H1 (cell line): ENCODE measurements around the gene ANXA2. TPM values are rescaled to one million over a fixed set of nuclear protein-coding genes. Genes with fewer than 3 reads are reported as not detected.

Experiments used
- CTCF ChIA-PET: fragments of 300-600 bp; sonication (Branson Sonifier 250); formaldehyde crosslinking; loops from one replicate; lab custom pipeline; 2021; ENCODE audit not compliant: partially characterized antibody; lab: Charles Lee
- POLR2A ChIA-PET: fragments of 300-600 bp; sonication (Branson Sonifier 250); formaldehyde crosslinking; loops from one replicate; lab custom pipeline; 2021; ENCODE audit warnings: inconsistent platforms; ENCODE audit not compliant: partially characterized antibody; lab: Charles Lee
- DNase-seq, 2 experiments: peaks; one replicate each; pipeline versions ENCODE4 v3.0.0 to v3.0.0-alpha.2; 2010 to 2022; ENCODE audit warnings: low spot score in 2 of 2, low read depth in 1 of 2, mixed read lengths in 1 of 2
- FAIRE-seq: peaks from 2 replicates; lab custom pipeline; 2011; peaks lifted over from hg19 to GRCh38; lab: Jason Lieb, UNC
- H2AFZ ChIP-seq: 2 replicates; pipeline ENCODE4 v1.8.1; 2012; ENCODE audit warnings: low read length, inconsistent platforms
- H2AK5ac ChIP-seq: 2 replicates; pipeline ENCODE4 v1.6.1; 2013; ENCODE audit warnings: low read depth, low read length
- H2BK120ac ChIP-seq: replicated peaks from 2 replicates; pipeline ENCODE3; 2013; ENCODE audit warnings: low read depth, low read length, inconsistent platforms
- H2BK12ac ChIP-seq: 2 replicates; pipeline ENCODE4 v1.6.1; 2013; ENCODE audit warnings: low read depth, low read length
- H2BK15ac ChIP-seq: 2 replicates; pipeline ENCODE4 v1.6.1; 2013; ENCODE audit warnings: low read length
- H2BK20ac ChIP-seq: 2 replicates; pipeline ENCODE4 v1.6.1; 2013; ENCODE audit warnings: low read length
- H2BK5ac ChIP-seq: 2 replicates; pipeline ENCODE4 v1.6.1; 2013; ENCODE audit warnings: low read depth, low read length
- H3K14ac ChIP-seq: 2 replicates; pipeline ENCODE4 v1.6.1; 2013; ENCODE audit warnings: inconsistent platforms; ENCODE audit not compliant: insufficient read length
- H3K18ac ChIP-seq: 2 replicates; pipeline ENCODE4 v1.6.1; 2013; ENCODE audit warnings: low read length; ENCODE audit errors: extremely low read depth
- H3K23ac ChIP-seq: 2 replicates; pipeline ENCODE4 v1.6.1; 2013; ENCODE audit warnings: inconsistent platforms; ENCODE audit not compliant: insufficient read length
- H3K23me2 ChIP-seq: 2 replicates; pipeline ENCODE4 v1.6.1; 2013; ENCODE audit warnings: low read depth, low read length
- H3K27ac ChIP-seq: 2 replicates; pipeline ENCODE4 v1.6.1; 2011; ENCODE audit warnings: low read depth, low read length, inconsistent platforms
- H3K27me3 ChIP-seq, 4 experiments: replicated peaks in 1 of 4; 1 replicate in 1 of 4; 2 replicates in 3 of 4; pipeline versions ENCODE4 v1.6.1 to v1.8.1; 2011 to 2013; ENCODE audit warnings: low read length in 3 of 4, mild to moderate bottlenecking in 3 of 4, inconsistent platforms in 2 of 4, mixed read lengths in 2 of 4, moderate library complexity in 1 of 4; ENCODE audit not compliant: control insufficient read depth in 3 of 4, insufficient read depth in 3 of 4; ENCODE audit errors: extremely low read depth in 1 of 4
- H3K36me3 ChIP-seq, 4 experiments: 2 replicates each; pipeline versions ENCODE4 v1.6.1 to v1.8.1; 2011 to 2013; ENCODE audit warnings: mild to moderate bottlenecking in 4 of 4, low read length in 3 of 4, moderate library complexity in 2 of 4, control low read depth in 1 of 4, inconsistent platforms in 1 of 4; ENCODE audit not compliant: insufficient read depth in 4 of 4, control insufficient read depth in 2 of 4
- H3K4ac ChIP-seq: replicated peaks from 2 replicates; pipeline ENCODE3; 2013; ENCODE audit warnings: low read length, low read depth, mixed read lengths, inconsistent platforms; ENCODE audit not compliant: insufficient read length
- H3K4me1 ChIP-seq, 4 experiments: replicated peaks in 1 of 4; 1 replicate in 1 of 4; 2 replicates in 3 of 4; pipeline versions ENCODE4 v1.6.1 to v1.8.1; 2011 to 2013; ENCODE audit warnings: low read length in 3 of 4, inconsistent platforms in 2 of 4, mixed read lengths in 1 of 4; ENCODE audit not compliant: insufficient read depth in 4 of 4, control insufficient read depth in 3 of 4
- H3K4me2 ChIP-seq, 2 experiments: 2 replicates each; pipeline versions ENCODE4 v1.6.1 to v1.8.1; 2011 to 2013; ENCODE audit warnings: low read depth in 2 of 2, low read length in 2 of 2, control low read depth in 1 of 2, inconsistent platforms in 1 of 2, mild to moderate bottlenecking in 1 of 2; ENCODE audit not compliant: insufficient read depth in 1 of 2
- H3K4me3 ChIP-seq, 4 experiments: fragments of 200-600, 300-600 bp in 1 of 4; sonication (generic), shearing (Covaris generic), sonication (Bioruptor Twin) in 1 of 4; 2 replicates each; pipeline versions ENCODE4 v1.5.1 to v1.8.1; 2011 to 2016; ENCODE audit warnings: low read length in 4 of 4, low read depth in 3 of 4, control low read depth in 2 of 4, inconsistent platforms in 2 of 4, mild to moderate bottlenecking in 2 of 4, mixed read lengths in 1 of 4, moderate library complexity in 1 of 4; ENCODE audit not compliant: insufficient read depth in 2 of 4; ENCODE audit errors: extremely low read depth in 1 of 4
- H3K56ac ChIP-seq: replicated peaks from 2 replicates; pipeline ENCODE3; 2013; ENCODE audit warnings: low read depth, mild to moderate bottlenecking, mixed read lengths, low read length, inconsistent platforms; ENCODE audit not compliant: insufficient read length
- H3K79me1 ChIP-seq: 2 replicates; pipeline ENCODE4 v1.6.1; 2013; ENCODE audit warnings: low read depth, low read length, control low read depth
- H3K79me2 ChIP-seq, 2 experiments: 2 replicates each; pipeline versions ENCODE4 v1.6.1 to v1.8.1; 2012 to 2013; ENCODE audit warnings: low read length in 2 of 2, mild to moderate bottlenecking in 2 of 2, inconsistent platforms in 1 of 2; ENCODE audit not compliant: insufficient read depth in 2 of 2, control insufficient read depth in 1 of 2
- H3K9ac ChIP-seq, 4 experiments: replicated peaks in 1 of 4; 1 replicate in 1 of 4; 2 replicates in 3 of 4; pipeline versions ENCODE4 v1.6.1 to v1.8.1; 2011 to 2013; ENCODE audit warnings: low read depth in 3 of 4, low read length in 3 of 4, control low read depth in 2 of 4, mild to moderate bottlenecking in 2 of 4, moderate library complexity in 2 of 4, inconsistent platforms in 1 of 4; ENCODE audit errors: extremely low read depth in 1 of 4
- H3K9me3 ChIP-seq, 2 experiments: 2 replicates each; pipeline versions ENCODE4 v1.6.1 to v1.8.1; 2012 to 2013; ENCODE audit warnings: mild to moderate bottlenecking in 2 of 2, moderate library complexity in 2 of 2, control low read depth in 1 of 2, inconsistent platforms in 1 of 2, low read depth in 1 of 2, low read length in 1 of 2, mixed read lengths in 1 of 2; ENCODE audit not compliant: insufficient read depth in 2 of 2
- H4K20me1 ChIP-seq, 2 experiments: replicated peaks in 1 of 2; 2 replicates each; pipeline versions ENCODE3 to v1.8.1; 2011 to 2013; ENCODE audit warnings: inconsistent platforms in 2 of 2, low read length in 2 of 2, mild to moderate bottlenecking in 1 of 2; ENCODE audit not compliant: insufficient read depth in 2 of 2, control insufficient read depth in 1 of 2
- H4K5ac ChIP-seq: 2 replicates; pipeline ENCODE4 v1.6.1; 2013; ENCODE audit warnings: low read length, low read depth, mixed read lengths, inconsistent platforms; ENCODE audit not compliant: insufficient read length
- H4K8ac ChIP-seq: 2 replicates; pipeline ENCODE4 v1.8.0; 2013; ENCODE audit warnings: mild to moderate bottlenecking, moderate library complexity, low read length, inconsistent platforms; ENCODE audit not compliant: insufficient read depth; ENCODE audit errors: extremely low read depth
- H4K91ac ChIP-seq: replicated peaks from 2 replicates; pipeline ENCODE3; 2013; ENCODE audit warnings: low read length, mixed read lengths, inconsistent platforms; ENCODE audit not compliant: insufficient read length
- CHD2 ChIP-seq: IDR thresholded peaks from 2 replicates; pipeline ENCODE4 v1.6.1; 2012; ENCODE audit warnings: low read length, improper control_type of control experiment
- EGR1 ChIP-seq: IDR thresholded peaks from 2 replicates; pipeline ENCODE4 v1.6.1; 2011; ENCODE audit warnings: low read depth, low read length, borderline replicate concordance
- EP300 ChIP-seq, 2 experiments: IDR thresholded peaks; 1 replicate in 1 of 2; 2 replicates in 1 of 2; pipeline ENCODE4 v1.6.1; 2011 to 2012; ENCODE audit warnings: low read depth in 2 of 2, low read length in 2 of 2, mild to moderate bottlenecking in 2 of 2, borderline replicate concordance in 1 of 2, inconsistent platforms in 1 of 2, moderate library complexity in 1 of 2
- EZH2 ChIP-seq: fragments of 200-600 bp; sonication (generic); IDR thresholded peaks from 2 replicates; pipeline ENCODE4 v1.7.1; 2012; ENCODE audit warnings: low read depth, mild to moderate bottlenecking, moderate library complexity, low read length, inconsistent platforms; ENCODE audit not compliant: severe bottlenecking
- GABPA ChIP-seq: IDR thresholded peaks from 2 replicates; pipeline ENCODE4 v1.6.1; 2011; ENCODE audit warnings: mild to moderate bottlenecking, low read length, moderate library complexity, borderline replicate concordance; ENCODE audit not compliant: insufficient read depth
- GTF2F1 ChIP-seq: IDR thresholded peaks from 2 replicates; pipeline ENCODE4 v1.6.1; 2012; ENCODE audit warnings: low read depth, low read length, improper control_type of control experiment, borderline replicate concordance
- JUND ChIP-seq: IDR thresholded peaks from 2 replicates; pipeline ENCODE4 v1.6.1; 2011; ENCODE audit warnings: mild to moderate bottlenecking, improper control_type of control experiment, low read length
- NRF1 ChIP-seq: IDR thresholded peaks from 2 replicates; pipeline ENCODE4 v1.6.1; 2011; ENCODE audit warnings: mild to moderate bottlenecking, low read depth, low read length, improper control_type of control experiment
- POLR2A ChIP-seq, 2 experiments: IDR thresholded peaks; 1 replicate in 1 of 2; 2 replicates in 1 of 2; pipeline ENCODE4 v1.6.1; 2011; ENCODE audit warnings: low read depth in 2 of 2, low read length in 2 of 2, mild to moderate bottlenecking in 2 of 2; ENCODE audit errors: control extremely low read depth in 1 of 2
- TAF1 ChIP-seq: IDR thresholded peaks from 2 replicates; pipeline ENCODE4 v1.6.1; 2011; ENCODE audit warnings: mild to moderate bottlenecking, low read depth, low read length
- WGBS, 2 experiments: shearing (Covaris generic) in 1 of 2; methylation state at CpG; one replicate each; pipeline versions ENCODE4 v1.1.6 to v1.1.7; 2013 to 2015; ENCODE audit warnings: low lambda C conversion rate in 2 of 2, mixed read lengths in 2 of 2, inconsistent platforms in 1 of 2, low coverage in 1 of 2, missing lambda C conversion rate in 1 of 2; ENCODE audit not compliant: insufficient replicate concordance in 2 of 2, insufficient coverage in 1 of 2, insufficient read length in 1 of 2; ENCODE audit errors: extremely low coverage in 1 of 2, missing lambda C conversion rate in 1 of 2; 5-methylcytosine and 5-hydroxymethylcytosine counted together
- polyA plus RNA-seq, 7 experiments: library from polyadenylated mRNA; depleted of rRNA in 3 of 7; stranded (reverse) in 5 of 7; unstranded in 2 of 7; fragments of >200 nt in 5 of 7; fragments of 200-250 nt in 2 of 7; gene quantifications; 1 replicate in 5 of 7; 2 replicates in 1 of 7; 4 replicates in 1 of 7; pipeline versions ENCODE4 v1.2.1 to v1.2.3, GENCODE V29; 2011 to 2013; ENCODE audit warnings: missing spikeins in 2 of 7, mixed read lengths in 2 of 7
- total RNA-seq: library from RNA; stranded (reverse); fragmentation: NEBNext Ultra II Directional; extraction: Animal tissue kit (Norgen Biotek cat#: 25700); gene quantifications from 2 replicates; pipeline ENCODE4 v1.2.1, GENCODE V29; 2021

The ANXA2 gene
- total and polyA plus RNA-seq, 2 of the 8 experiments (the other 6 are each of a cell fraction or from before 2014, with no cell fraction given), result 178 to 217 TPM

DNA sequence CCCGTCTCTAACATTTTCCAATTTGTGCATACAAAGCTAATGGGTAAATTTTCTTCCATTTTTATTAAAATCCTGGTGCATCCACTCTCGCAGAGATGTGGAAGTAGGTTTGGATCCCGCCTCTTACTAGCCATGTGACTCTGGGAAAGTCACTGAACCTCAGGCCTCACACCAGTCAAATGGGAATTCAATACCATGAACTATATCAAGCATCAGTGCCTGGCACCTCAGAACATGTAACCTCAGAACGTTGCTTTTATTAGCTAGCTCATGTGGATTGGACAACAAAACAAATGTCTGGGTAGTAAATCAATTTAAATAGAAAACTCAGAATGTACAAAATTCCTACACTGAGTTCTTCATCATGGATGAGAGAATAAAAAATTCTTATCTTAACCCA, 60.7 kb downstream of the ANXA2 start:
- no peak overlapping the region for H2BK120ac ChIP-seq
- H2AFZ ChIP-seq, result no peak overlapping the region
- H4K8ac ChIP-seq, result no peak overlapping the region
- no peak overlapping the region for H3K27ac ChIP-seq
- no peak overlapping the region for H3K18ac ChIP-seq
- no peaks in the 10 kb centered on the region for H3K9me3 ChIP-seq
- no peak for FAIRE-seq
- no peak overlapping the region for H2BK15ac ChIP-seq
- no peak overlapping the region for H4K5ac ChIP-seq
- TF ChIP-seq GTF2F1 (no peak), EZH2 (no peak), TAF1 (no peak), NRF1 (no peak), JUND (no peak), POLR2A (IDR thresholded peaks at IDR 0.05; ENCODE audit: control extremely low read depth in 1 of 2, low read depth in 2 of 2, low read length in 2 of 2) (no peak), GABPA (no peak), EGR1 (no peak), CHD2 (no peak), EP300 (IDR thresholded peaks at IDR 0.05; ENCODE audit: borderline replicate concordance in 1 of 2, low read depth in 2 of 2, low read length in 2 of 2) (no peak)
- H3K4me3 ChIP-seq, result no peak overlapping the region
- H3K4me1 ChIP-seq, result no peaks in the 10 kb centered on the region; a peak in 1 of 7 replicates
- H2AK5ac ChIP-seq, result no peak overlapping the region
- H3K4ac ChIP-seq, result no peak overlapping the region
- H3K14ac ChIP-seq, result no peak overlapping the region
- ChIA-PET POLR2A (no interaction called here), CTCF (interaction anchor here (0.6 to 4.2 kb wide), 4 partner anchors 10 to 666 kb away, joined by 3 to 24 read pairs (median 4); no protein-coding TSS in a partner anchor)
- no peak overlapping the region for H3K9ac ChIP-seq
- H2BK20ac ChIP-seq, result no peak overlapping the region
- H3K23me2 ChIP-seq, result no peaks in the 10 kb centered on the region; the same call in 1 of the 2 replicates
- no peak overlapping the region for H3K56ac ChIP-seq
- H3K36me3 ChIP-seq, result no peaks in the 10 kb centered on the region
- H3K79me2 ChIP-seq, result no peaks in the 10 kb centered on the region
- no peak for DNase-seq
- no peaks in the 10 kb centered on the region for H3K27me3 ChIP-seq
- H3K23ac ChIP-seq, result no peak overlapping the region
- H3K4me2 ChIP-seq, result no peak overlapping the region
- no peak overlapping the region for H2BK12ac ChIP-seq
- H3K79me1 ChIP-seq, result no peaks in the 10 kb centered on the region
- H2BK5ac ChIP-seq, result no peak overlapping the region
- 98% methylated on average over 4 of the region's 4 CpGs; no CpG with 5 or more reads in 1 of the 2 experiments for WGBS, 2 experiments
- H4K20me1 ChIP-seq, result no peaks in the 10 kb centered on the region
- H4K91ac ChIP-seq, result no peak overlapping the region
